ENCODE results near the gene FAM193B.
"Not testable (repeated sequence)": the region's sequence is repeated elsewhere in the genome, so short reads cannot be mapped to it uniquely, and the experiment has no call there.

FAM193B gene

DNA sequence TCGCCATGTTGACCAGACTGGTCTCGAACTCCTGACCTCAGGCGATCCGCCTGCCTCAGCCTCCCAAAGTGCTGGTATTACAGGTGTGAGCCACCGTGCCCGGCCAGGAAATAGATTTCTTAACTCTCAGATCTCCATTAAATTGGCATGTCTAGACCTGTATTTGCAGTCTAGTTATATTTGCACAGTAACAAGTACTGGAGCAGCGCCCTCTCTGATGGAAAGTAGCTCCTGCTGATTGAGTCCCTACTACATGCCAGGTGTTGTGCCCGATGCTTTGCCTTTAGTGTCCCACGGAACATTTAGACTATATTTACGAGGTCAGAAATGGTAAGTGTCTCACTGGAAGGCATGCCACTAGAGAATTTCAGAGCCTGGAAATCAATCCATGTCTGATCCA lies 21.8 kb upstream of the FAM193B start:
- DNase-seq (ENCODE audit: low spot score), result no peak

DNA sequence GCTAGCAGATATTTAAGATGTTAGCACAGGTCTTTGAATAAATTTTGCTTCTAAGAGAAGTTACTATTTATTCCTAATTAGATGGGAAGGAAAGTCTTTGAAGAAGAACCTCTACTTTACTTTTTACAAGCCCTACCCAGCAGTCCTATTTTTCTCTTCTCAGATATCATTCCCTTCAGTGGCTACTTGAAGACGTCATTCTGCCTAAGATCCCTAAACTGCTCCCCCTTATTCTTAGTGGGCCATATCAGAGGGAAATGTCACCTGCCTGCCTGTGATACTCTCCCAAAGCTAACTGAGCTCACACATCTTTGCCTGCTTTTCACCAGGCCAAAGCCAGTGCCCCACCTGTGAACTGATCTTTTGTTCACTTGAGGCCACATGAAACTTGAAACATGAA lies 21.1 kb upstream of the FAM193B start:
- no peak for DNase-seq (ENCODE audit: low spot score)

DNA sequence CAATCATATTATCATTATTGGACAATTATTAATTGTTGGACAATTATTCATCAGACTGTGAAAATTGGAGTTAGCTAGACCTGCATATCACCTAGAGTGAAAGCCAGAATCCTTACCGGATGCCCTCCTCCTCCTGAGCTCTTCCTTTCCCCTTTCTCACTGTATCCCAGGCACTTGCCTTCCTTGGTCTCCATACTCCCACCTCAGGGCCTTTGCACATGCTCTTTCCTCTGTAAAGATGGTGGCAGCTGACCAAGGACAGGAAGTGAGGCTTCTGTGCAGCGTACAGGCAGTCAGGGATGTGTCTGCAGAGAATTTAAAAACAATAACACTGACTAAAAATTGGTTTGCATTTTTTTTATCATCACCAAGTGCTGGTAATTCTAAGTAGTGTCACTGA lies 15.5 kb upstream of the FAM193B start:
- no peak for DNase-seq (ENCODE audit: low spot score)

DNA sequence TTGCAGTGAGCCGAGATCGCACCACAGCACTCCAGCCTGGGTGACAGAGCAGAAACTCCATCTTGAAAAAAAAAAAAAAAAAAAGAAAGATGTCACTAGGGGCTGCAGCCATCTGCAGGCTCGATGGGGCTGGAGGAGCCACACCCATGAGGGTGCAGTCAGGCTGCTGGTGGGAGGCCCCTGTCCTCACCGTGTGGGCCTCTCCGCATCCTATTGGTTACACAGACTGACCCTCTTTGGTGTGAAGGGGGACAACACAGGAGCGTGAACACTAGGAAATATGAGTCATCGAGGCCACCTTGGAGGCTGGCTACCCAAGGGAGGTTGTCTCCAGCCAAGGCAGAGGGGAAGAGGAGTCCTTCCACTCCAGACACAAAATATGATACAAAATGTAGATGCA lies 14.0 kb upstream of the FAM193B start:
- DNase-seq (ENCODE audit: low spot score), result no peak

DNA sequence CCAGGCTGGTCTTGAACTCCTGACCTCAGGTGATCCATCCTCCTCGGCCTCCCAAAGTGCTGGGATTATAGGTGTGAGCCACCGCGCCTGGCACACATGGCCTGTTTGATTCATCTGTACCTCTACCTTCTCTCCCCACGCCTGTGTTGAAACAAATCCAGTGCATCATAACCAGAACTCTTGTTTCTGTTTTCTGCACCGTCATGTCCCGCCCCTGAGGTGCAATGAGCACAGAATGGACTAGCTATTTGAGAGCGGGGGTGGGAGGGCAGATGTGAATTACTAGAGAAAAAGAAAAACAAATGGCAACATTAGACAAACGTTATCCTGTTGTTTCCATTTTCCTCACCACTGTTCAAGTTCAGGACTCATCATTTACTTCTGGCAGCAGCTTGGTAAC lies 10.7 kb upstream of the FAM193B start:
- DNase-seq (ENCODE audit: low spot score), result no peak

DNA sequence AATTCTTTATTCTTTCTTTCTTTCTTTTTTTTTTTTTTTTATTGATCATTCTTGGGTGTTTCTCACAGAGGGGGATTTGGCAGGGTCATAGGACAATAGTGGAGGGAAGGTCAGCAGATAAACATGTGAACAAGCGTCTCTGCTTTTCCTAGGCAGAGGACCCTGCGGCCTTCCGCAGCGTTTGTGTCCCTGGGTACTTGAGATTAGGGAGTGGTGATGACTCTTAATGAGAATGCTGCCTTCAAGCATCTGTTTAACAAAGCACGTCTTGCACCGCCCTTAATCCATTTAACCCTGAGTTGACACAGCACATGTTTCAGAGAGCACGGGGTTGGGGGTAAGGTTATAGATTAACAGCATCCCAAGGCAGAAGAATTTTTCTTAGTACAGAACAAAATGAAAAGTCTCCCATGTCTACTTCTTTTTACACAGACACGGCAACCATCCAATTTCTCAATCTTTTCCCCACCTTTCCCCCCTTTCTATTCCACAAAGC lies 5.1 kb upstream of the FAM193B start:
- not testable (repeated sequence) for DNase-seq (ENCODE audit: low spot score)

DNA sequence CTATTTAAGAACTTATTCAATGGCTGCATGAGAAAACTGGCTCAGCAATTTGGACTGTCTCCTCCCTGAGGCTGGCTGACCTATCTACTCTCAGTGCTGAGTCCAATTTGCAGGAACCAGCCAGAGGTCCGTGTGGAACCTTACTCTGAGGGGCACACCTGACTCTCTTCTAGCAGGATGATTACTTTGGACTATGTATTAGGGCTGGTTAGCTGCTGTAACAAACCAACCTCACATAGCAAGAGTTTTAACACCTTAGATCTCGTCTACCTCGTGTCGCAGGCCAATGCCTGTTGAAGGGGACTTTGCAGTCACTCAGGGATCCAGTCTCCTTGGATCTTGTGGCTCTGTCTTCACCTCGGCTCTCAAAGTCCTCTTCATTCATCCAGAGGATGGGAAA lies 3.4 kb upstream of the FAM193B start:
- no peak for DNase-seq (ENCODE audit: low spot score)

DNA sequence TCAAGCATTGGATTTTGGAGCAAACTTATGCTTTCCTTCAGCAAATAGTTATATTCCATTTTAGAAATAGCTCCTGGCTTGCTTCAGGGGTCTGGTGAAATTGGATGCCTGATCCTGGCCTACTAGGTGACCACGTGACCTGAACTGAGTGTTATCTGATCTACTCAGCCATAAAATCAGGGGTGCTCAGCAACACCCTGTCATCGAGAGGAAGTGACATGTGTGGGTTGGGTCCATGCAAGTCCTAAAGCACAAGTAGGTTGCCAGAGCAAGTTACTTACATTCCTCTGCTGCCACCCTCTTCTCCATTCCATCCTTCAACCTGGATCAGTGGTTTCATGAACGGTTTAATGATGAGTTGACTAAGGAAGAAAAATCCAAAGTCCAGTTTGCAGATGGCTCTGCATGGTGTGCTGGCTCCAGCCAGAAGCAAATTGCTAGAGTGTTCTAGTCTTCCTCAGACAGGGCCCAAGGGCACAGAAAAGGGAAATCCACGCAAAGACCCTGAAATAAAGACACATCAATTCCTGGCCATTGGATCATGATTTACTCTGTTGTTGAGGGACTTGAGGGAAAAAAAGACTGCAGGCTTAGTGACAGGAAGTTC lies 2.8 kb upstream of the FAM193B start:
- DNase-seq (ENCODE audit: low spot score), result peak; percentile 17

DNA sequence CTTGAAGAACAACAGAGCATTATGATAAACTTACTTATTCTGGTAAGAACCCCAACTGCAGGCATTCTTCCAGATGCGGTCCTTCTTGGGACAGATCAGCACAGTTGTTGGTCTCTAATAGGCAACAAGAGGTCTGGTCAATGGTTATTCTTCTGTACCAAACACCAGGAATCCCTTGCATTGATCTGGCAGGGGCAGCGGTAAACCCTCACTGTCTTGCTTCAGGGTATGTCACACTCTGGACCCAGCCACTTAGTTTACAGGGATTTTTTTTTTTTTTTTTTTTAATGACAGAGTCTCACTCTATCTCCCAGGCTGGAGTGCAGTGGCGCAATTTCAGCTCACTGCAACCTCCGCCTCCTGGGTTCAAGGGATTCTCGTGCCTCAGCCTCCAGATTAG lies 1.3 kb upstream of the FAM193B start:
- DNase-seq (ENCODE audit: low spot score), result no peak

DNA sequence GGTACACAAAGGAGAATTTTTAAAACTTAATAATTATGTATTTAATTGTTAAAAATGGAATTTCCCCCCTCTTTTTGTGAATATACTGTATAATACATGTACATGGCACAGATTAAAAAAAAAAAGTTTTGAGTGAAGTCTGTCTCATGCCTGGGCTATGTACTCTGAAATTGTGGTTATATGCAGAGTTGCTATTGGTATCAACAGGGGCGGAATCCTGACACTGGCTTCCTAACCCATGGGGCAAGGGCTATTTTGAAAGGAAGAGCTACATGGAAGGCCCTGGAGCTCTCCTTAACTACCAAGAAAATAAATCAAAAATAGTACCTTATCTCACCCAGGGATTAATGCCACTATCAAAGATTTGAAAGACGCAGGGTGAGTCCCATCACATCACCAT lies 865 bp upstream of the FAM193B start:
- DNase-seq (ENCODE audit: low spot score), result no peak

DNA sequence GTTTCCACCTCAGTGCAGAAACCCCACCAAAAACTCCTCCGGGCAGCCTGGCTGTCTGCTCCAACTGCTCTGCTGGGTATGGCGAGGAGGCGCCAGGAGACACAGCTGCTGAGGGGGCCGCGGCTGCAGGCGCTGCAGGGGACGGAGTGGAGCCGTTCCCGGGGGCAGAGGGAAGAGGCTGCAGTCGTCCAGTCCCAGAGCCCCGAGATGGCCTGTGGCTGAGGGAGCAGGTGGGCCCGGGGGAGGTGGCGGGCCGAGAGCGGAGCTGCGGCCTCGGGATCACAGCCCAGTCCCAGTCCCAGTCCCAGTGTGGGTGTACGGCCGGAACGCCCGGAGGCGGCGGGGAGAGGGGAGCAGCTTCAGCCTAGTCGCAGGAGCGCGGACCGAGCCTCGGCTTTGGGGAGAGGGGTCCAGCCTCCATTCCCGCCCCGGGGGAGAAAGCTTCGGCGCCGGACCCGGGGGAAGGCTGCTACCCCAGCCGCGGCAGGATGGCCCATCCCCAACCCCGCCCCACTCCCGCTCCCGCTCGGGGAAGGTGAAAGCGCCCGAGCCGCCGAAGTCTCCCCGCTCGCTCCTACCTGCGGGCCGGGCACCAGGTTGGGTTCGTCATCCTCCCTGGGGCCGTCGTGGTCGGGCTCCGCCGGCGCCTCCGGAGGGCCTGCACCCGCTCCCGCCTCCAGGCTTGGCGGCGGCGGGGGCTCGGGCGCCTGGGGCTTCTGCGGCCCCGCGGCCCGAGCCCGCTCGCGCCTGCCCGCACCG lies 513 bp downstream of the FAM193B start:
- DNase-seq (ENCODE audit: low spot score), result peak; percentile 33

DNA sequence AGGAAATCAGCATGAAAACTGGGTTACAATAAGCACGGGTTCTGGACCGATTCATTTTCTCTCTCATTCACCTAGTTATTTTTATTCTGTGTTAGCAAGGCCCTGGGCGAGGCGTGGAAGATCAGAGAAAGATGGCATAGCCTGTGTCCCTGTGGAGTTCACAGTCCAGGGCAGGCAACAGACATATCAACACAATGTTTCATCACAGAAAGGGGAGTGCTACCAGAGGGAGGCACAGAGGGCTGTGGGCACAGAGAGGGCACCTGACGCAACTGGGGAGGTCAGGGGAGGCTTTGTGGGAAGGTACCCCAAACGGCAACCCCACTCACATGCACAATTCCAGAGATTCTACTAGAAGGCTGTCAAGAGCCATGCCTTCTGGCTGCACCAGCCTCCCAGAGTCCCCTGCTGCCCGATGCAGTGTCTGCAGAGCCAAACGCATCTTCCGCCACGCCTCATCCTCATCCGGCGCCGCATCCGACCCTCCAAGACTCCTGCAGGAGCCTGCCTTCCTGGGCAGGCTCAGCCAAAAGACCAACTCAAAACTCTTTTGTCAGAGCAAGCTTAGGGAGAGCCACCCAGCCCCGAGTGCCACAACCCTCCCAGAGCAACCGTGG lies 1.4 kb downstream of the FAM193B start:
- no peak for DNase-seq (ENCODE audit: low spot score)

DNA sequence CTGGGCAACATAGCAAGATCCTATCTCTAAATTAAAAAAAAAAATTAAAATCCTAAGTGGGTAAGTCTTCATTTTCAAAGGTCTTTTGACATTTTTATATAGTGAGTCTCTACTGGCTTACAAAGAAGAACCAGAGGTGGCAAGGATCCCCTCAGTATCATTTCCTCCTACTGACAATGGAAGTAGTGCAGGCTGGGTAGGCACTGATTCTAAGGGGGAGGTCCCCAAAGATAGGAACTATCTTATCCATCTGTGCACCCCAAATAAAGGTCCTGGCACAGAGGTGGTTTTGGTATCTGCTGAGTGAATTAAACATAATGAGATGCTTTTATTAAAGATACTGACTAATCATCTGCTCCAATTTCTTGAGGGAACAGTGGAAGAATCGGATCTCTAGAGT lies 4.2 kb downstream of the FAM193B start:
- DNase-seq (ENCODE audit: low spot score), result no peak

DNA sequence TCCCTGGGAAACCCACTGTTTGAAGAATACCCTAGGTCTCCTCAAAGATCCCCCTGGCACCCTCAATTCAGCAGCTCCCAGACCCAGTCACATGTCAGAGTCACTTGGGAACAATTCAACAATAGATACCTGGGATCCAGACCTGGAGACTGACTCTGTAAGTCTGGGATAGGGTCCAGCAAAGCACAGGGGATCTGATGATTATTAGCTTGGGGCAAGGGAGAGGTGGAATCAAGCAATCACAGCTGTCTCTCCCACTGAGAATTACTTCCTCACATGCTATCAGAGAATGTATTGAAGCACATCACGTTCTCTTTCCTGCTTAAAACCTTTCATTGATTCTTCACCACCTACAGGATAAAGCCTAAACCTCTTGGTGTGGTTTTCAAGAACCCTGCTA lies 5.9 kb downstream of the FAM193B start:
- DNase-seq (ENCODE audit: low spot score), result no peak

DNA sequence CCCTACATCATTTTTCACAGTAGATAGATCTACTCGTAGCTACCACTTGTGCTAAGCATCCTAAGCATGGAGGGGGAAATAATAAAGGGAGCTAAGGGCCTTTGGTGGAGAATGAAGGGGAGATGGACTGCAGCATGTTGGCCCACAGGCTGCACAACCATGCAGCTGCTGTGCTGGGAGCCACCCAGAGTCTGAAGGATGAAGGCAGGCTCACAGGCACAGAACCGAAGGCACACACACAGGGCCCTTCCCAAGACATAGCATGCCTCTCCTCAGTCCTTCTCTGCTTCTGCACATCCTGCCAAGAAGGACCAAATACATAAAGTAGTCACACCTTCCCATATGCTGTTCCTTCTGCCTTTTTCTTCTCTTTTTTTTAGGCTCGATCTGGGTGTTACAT lies 6.6 kb downstream of the FAM193B start:
- DNase-seq (ENCODE audit: low spot score), result no peak

DNA sequence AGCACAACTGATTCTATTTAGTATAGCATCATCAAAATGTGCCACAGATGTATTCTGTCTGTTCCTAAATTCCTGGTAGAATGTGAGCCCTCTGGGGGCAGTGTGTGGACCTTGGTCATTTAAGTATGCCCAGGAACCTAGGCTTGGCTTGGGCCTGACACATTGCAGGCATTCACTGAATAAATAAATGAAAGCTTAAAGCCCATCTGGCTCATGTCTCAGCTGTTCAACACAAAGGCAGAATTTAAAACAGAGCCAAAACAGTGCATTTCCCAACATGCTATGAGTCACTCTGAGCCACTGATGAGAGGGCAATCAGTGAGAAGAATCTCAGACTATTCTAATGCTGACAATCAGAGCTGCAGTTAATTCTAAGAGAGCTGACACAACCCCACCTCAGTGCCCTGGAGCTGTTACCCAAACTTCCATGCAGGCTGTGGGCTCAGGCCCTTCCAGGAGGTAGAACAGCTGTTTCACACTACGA lies 8.1 kb downstream of the FAM193B start:
- DNase-seq (ENCODE audit: low spot score), result no peak

DNA sequence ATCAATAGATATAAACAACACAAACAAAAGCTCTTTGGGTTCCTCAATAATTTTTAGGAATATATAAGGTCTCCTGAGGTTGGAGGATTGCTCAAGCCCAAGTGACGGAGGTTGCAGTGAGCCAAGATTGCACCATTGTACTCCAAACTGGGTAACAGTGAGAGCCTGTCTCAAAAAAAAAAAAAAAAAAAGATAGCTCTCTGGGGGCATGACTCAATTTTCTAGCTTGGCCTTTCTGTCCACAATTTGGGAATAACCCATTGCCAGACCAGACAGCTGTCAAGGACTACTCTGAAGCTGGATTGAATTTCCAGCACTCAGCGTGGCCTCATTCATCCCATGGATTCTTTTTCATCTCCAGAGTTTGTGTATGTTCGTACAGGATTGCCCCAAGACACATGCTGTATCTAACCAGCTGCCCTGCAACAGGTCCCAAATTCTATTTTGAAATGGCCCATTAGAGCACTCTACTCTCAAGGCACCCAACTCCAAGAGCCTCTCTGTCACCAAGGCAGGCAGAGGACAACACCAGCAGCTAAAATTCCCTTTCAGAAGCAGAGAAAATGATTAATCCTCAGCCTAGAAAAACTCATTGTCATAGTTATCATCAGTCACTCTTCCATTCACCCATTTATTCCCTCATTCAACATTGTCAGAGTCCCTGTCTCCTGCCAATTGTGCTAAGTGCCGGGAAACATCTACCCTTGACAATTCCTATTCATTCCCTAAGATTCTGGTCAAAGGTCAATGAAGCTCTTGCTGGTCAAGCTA lies 8.7 kb downstream of the FAM193B start:
- no peak for DNase-seq (ENCODE audit: low spot score)

DNA sequence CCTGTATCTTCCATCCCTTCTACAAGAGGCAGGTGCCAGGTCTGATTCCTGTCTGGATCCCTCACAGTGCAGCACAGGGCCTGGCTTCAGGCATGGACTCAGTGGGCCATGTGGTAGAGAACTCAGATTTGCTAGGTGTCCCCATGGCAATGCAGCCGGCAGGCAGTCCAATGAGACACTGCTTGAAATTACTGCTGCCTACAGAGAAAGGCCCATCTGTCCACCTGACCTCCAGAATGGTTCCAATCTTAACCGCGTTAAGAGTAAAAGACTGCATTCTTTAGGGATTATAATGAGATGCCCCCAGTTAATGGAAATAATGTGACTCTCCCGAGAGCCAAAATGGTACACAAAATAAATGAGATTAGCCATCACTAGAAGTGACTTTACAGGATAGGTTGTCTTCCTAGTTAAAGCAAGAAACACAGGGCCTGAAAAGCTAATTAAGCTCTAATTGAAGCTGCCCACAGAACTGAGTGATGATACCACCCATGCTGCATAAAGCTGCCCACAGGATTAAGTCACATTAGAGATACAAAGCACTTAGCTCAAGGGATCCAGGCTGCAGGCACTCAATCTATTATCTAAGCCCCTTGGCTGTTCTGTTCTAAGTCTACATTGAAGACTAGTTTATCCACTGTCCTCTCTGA lies 11.4 kb downstream of the FAM193B start:
- no peak for DNase-seq (ENCODE audit: low spot score)

DNA sequence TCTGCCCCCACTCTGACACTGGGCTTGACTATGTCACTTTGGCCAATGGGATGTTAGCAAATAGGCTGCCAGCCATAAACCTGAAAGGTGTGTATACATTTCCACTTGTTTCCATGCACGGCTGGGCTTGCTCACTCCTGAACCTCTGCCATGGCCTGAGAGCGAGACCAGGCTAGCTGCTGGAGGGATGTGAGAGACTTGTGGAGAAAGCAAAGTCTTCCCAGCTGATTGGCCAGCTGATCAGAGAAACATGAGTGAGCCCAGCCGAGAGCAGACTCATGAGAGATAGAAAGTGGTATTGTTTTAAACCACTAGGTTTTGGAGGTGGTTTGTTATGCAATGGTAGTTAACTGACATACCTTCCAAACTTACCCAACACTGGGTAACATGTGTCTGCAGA lies 13.9 kb downstream of the FAM193B start:
- no peak for DNase-seq (ENCODE audit: low spot score)

DNA sequence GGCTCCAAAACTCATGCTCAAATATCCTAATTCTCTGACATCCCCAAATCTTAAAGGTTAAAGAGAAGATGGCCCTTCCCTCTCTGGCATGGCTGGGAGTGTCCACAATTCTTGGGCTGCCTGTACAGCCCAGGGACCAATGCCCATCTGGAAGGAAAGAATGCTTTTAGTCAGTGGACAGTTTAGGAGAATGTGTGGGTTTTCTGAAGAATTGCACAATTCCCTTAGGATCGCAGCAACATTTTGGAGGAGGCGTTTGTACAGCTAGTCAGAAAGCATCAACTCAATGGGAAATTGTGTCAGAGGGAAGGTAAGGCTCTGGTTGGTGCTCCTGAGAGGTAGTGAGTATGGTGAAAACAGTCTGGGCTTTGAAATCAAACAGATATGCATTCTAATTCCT lies 15.0 kb downstream of the FAM193B start:
- DNase-seq (ENCODE audit: low spot score), result no peak

DNA sequence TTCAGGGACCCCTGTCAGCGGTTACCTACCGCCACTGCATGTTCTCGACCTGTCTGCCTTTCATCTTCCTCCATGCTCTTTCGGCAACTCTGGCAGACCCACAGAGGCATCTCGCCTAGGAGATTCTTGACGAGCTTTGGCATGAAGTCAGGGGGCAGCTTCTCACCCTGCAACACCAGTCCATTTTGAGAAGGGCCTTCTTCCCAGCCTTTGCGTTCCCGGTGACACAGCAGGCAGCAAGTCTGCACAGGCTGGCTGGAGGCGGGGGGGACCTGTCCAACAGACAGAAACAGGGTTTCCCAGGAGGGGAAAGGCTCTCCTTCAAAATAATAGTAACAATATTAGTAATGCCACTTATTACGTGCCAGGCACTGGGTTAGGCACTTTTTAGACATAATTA lies 15.5 kb downstream of the FAM193B start:
- DNase-seq (ENCODE audit: low spot score), result no peak
